GM21723 (cell line): ENCODE measurements around the gene PKLR.
"Not testable (repeated sequence)": the region's sequence is repeated elsewhere in the genome, so short reads cannot be mapped to it uniquely, and the experiment has no call there.

Experiments
- ATAC-seq: cut with Tn5 transposase; IDR thresholded peaks from one replicate; pipeline ENCODE4 v1.9.1; 2021; ENCODE audit warnings: mild to moderate bottlenecking, moderate library complexity; ENCODE audit not compliant: unreplicated experiment

The PKLR gene

DNA sequence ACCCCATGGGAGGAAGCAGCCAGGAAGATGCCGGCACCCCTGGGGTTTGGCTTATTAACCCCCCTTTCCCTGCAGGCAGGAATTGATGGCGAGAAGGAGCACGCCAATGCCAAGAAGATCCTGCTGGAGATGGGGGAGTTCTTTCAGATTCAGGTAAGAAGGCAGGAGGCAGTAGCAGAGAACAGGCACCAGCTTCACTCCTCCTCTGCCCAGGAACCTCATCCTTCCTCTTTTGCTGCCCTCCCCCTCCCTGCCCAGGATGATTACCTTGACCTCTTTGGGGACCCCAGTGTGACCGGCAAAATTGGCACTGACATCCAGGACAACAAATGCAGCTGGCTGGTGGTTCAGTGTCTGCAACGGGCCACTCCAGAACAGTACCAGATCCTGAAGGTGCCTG lies 18.3 kb upstream of the PKLR start:
- ATAC-seq = no peak

DNA sequence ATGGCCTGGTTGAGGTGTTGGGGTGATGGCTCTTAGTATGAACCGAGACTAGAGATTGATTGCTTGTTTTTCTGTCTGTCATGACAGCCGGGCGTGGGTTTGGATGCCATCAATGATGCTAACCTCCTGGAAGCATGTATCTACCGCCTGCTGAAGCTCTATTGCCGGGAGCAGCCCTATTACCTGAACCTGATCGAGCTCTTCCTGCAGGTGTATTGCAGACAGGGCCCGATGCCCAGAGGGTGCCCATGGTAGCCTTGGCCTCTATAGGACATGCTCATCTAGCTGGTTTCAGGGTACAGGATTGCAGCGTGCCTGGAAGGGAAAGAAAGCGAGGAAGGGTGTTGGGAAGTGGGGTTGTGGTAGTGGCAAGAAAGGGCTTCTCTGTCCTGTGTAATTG lies 16.8 kb upstream of the PKLR start:
- no peak for ATAC-seq

DNA sequence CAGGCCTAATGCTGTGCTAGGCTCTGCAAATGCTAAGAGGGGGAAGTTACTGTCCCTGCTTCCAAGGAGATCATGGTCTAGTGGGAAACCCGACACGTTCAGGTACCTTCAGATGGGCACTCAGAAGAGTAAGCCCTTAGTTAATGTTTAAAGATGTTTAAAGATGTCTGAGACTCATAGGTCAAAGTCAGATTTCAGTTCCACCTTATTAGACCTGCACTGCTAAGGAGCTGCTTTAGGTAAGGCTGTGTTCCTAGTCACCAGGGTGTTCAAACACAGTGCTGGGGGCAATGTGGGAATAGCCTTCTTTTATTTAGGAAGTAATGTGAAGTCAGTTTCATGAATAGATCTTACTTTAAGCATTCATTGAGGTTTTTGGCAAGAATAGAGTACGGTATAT lies 15.7 kb upstream of the PKLR start:
- no peak for ATAC-seq

DNA sequence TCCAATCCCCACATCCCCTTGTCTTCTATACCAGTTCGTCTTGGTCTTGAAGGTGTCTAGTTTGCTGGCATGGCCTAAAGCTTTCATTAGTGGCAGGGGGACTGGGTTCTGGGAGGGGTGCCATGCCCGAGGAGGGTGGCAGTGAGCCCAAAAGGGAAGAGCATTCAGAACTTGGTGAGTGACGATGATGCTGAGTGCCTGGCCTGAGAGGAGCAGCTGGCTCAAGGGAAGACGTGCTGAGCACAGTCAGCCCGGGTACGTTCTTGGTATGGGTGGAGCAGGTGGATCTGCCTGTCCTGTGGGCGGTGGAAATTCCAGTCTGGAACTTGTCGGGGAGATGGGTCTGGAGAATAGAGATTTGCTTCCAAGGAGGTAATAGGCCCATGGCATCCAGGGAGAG lies 12.0 kb upstream of the PKLR start:
- ATAC-seq = no peak

DNA sequence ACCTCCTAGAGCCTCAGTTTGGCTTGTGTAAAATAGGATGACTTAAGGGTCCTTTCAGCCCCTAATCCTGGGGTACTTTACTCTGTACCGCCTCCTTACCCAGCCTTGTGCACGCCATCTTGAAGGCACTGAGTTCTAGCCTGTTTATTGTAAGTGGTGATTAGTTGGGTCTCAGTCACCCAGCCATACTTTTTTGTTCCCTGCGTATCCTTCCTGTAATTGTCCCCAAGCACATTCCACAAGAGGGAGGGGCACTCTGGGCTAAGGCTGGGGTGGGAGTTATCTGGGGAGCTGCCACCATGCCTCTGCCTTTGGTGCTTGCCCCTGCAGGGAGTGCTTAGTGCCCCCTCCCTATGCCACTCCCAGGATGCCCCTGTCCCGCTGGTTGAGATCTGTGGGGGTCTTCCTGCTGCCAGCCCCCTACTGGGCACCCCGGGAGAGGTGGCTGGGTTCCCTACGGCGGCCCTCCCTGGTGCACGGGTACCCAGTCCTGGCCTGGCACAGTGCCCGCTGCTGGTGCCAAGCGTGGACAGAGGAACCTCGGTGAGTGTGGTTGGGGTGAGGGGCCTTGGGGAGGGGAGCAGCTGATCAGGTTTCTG lies 8.3 kb upstream of the PKLR start:
- no peak for ATAC-seq

DNA sequence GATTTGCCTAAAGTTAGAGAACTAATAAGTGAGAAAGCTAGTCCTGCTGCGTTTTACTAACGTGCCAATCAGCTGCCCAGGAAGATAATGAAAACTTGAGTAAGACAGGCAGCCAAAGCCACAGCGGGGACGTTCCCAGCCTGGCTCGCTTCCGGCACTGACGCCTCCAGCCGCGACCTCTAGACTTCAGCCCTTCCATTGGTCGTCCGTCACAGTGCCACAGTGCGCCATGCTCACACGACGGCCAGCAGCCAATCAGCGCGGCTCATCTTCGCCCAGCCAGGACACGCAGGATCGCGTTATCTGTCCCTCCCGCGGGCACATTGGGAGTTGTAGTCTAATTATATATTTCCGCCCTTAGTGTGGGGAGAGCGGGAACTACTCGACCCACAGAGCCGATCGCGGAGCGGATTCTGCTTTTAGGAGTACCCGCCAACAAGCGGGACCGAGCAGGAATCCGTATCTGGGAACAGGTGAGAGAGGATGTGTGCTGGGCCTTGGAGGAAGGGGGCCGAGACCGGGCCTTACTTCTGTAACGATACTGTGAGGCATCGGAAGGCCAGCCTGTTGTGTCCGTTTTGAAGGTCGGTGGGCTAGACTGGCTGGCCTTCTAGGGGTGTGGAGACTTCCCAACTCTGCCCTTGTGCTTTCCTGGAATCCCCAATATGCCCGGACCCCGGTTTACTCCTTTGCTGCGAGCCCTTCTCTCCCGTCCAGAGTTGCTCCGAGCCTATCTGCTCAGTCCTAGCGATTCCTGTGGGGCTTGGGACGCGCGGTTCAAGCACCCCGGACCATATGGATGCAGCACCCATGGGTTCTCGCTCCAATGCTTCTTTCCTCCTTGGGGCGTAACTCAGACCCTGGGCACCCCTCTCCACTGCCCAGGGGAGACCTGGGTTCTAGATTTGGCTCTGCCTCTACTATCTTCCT lies 7.5 kb upstream of the PKLR start, which contains the start of gene FDPS:
Gene FDPS, plus strand, starts transcription at position 374 of the 930 bp plus-strand sequence. CDS start 924 bp downstream, outside the sequence.
- peak; percentile 96 for ATAC-seq

DNA sequence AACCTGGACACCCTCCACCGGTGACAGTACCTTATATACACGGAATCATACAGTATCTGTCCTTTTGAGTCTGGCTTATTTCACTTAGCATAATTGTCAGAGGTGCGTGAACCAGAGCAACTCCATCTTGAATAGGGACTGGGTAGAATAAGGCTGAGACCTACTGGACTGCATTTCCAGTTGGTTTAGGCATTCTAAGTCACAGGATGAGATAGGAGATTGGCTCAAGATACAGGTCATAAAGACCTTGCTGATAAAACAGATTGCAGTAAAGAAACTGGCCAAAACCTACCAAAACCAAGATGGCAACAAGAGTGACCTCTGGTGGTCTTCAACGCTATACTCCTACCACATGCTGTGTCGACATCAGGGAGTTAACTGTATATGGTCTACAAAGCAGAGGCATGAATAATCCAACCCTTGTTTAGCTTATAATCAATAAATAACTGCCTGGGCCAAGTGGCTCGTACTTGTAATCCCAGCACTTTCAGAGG lies 6.1 kb upstream of the PKLR start:
- no peak for ATAC-seq

DNA sequence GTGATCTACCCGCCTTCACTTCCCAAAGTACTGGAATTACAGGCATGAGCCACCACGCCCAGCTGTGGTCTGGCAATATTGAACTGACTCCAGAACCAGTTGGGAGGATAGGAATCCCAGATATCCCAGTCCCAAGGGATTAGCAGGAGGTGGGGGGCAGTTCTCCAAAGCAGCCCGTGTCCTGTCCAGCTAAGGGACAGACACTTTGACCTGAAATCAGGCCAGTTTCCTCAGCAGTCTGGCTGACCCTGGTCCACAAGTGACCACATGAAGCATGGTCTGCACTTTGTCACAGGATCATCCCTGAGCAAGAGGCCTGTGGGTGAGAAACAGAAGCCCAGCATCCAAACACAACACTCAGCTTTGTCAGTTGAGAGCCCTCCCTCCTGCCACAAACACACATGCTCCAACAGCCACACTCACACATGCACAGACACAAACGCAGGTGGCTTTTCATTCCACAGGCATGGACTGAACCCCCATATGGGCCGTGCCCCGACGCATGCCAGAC lies 4.7 kb upstream of the PKLR start:
- no peak for ATAC-seq

DNA sequence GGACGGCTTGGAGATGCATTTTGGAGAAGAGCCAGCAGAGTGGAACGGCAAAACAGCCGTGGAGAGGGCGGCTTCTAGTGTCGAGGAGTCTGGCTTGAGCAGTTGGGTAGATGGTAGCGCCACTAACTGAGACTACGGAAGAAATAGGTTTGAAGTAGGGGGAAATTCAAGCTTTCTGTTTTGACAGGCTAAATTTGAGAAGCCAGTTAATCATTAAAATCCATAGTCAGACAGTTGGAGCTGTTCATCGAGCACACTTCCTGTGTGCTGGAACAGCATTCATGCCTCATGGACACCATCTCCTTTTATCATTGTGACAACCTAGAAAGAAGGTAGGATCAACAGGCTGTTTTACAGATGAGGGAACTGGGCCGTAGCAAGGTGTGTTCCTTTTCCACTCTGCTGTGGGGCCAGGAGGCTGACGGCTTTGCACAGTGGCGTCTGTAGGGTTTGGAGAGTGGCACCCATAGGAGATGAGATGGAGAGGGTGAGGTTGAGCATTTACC lies 3.4 kb upstream of the PKLR start:
- no peak for ATAC-seq

DNA sequence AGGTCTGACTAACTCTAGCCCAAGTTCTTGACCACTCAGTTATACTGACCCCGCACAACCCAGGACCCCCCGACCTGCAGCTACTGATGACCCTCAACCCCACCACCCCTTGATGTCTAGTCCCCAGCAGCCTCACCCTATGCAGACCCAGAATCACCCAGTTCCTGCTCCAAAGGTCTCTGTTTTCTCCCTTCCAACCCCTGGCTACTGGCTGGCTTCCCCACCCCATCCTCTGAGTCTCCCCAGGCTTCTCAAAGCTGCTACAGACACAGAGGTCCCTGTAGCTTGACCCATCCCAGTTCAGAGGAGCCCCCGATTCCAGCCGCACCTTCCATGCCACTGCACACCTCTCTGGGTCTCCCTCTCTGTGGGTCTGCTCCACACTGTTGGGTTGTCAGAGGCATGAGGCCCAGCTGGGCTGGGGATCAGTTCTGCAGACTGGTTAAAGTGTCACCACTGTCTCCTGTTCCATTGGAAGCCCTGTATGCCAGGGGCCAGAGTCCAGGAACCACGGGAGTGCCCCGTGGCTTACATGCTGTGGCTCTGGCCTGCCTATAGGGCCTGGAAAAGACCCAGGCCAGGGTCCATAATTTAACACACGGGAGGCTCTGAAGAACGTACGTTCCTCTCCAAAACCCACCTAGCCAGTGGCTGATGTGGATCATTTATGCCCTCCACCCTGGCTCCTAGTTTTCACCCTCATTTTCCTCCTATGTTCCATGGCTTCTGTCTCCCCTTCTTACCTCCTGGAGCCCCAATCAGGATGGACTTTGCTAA lies 497 bp downstream of the PKLR start:
- no peak for ATAC-seq

DNA sequence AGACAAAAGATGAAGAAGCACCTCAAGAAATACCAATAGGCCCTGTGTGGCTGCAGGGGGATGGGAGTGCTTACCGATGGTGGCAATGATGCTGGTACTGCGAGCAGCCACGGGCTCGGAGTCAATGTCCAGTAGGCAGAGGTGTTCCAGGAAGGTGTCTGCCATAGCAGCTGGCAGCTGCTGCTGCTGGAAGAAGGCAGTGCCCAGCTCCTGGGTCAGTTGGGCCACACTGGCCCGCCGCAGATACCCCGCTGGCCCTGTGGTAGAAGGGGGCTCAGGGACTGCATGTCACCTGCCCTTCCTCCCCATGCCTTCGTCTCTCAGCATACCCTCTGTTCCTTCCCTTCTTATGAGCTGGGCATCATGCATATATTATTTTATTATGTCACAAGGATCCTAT lies 1.2 kb downstream of the PKLR start:
- no peak for ATAC-seq

DNA sequence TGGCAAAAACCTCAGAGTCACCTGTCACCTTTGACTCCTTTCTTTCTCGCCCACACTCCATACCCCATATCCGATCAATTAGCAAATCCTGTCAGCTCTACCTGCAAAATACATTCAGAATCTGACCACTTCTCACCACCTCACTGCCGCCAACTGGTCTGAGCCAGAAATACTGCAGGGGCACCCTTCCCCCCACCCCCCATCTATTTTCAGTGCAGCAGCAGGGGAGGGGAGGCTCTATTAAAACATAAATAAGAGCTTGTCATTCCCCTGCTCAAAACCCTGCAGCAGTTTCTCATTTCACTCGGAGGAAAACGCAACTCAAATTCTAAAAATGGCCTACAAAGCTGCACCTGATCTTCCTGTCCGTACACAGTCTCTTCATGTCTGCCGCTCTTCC lies 3.9 kb downstream of the PKLR start:
- ATAC-seq = no peak

DNA sequence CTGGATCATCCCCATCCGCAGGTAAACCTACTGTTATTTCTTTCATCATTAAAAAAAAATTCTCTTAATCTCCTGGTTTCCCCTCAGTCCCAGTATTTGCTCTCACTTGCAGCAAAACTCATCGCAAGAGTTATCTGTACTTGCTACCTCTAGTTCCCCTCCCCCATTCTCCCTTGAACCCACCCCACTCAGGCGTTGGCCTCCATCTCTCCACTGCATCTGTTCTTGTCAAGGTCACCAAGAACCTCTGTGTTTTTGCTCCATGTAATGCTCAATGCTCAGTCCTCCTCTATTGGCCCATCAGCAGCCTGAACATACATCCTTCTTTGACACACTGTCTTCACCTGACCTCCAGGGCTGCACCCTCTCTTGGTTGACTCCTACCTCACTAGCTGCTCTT lies 4.6 kb downstream of the PKLR start:
- ATAC-seq = no peak

DNA sequence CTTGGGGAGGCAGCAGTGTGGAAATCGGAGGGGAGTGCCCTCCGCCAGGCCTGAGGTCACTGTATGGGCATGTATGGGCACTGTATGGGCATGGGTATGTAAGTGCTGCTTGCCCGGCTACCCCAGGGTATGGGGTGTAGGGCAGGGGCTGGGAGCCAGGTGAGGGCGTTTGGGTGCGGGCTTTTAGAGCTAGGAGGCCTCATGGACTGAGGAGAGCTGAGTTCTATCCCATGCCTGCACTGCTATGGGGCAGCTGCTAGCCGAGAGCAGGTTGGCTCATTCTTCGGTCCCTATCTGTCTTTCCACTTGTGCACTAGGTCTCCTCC lies 5.3 kb downstream of the PKLR start:
- no peak for ATAC-seq

DNA sequence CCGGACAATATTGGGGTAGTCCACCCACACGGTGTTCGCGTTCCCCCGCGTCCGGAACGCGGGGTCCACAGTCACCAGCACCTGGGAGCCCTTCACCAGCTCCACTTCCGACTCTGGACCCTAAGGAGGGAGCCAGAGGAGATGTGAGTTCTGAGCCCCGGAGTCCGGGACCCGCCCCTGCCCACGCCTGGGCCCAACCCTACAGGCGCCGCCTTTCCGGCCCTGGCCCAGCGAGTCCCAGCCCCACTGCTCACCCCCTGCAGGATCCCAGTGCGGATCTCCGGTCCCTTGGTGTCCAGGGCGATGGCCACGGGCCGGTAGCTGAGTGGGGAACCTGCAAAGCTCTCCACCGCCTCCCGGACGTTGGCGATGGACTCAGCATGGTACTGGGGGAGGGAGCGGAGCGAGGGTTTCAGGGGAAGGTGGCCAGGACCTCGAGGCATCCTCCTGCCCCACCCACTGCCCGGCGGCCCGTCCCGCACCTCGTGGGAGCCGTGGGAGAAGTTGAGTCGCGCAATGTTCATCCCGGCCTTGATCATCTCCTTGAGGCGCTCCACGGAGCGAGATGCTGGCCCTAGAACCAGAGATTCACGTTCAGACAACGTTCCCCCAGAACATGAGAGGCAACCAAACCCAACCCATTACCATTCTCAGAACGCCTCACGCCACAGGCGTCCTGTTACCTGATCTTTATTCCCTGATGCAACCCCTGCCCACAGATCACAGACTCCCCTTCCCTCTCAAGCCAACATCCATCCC lies 5.9 kb downstream of the PKLR start:
- no peak for ATAC-seq

DNA sequence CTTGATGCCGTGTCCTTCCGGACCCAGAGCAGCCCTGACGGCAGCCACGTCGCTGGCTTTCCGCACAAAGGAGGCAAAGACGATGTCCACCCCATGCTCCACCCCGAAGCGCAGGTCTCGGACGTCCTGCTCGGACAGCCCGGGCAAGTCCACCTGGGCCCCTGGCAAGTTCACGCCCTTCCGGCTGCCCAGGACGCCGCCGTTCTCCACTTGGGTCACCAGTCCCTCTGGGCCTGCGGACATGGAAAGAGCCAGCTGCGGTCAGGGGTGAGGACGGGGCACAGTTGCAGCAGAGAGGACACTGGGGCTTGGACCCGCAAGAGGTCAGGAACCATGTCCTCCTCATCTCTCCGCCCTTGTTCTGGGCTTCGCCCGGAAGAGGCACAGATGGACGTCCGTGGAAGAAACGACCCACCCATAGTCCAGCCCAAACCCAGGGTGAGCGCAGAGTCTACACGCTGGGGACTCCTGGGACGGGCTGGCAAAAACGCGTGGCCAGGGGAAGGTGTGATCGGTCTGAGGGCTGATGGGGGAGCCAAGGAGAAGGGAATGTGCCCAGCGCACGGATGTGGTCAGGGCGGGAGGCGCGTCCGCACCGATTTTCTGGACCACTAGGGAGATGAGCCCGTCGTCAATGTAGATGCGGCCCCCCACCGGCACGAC lies 6.6 kb downstream of the PKLR start:
- ATAC-seq = no peak

DNA sequence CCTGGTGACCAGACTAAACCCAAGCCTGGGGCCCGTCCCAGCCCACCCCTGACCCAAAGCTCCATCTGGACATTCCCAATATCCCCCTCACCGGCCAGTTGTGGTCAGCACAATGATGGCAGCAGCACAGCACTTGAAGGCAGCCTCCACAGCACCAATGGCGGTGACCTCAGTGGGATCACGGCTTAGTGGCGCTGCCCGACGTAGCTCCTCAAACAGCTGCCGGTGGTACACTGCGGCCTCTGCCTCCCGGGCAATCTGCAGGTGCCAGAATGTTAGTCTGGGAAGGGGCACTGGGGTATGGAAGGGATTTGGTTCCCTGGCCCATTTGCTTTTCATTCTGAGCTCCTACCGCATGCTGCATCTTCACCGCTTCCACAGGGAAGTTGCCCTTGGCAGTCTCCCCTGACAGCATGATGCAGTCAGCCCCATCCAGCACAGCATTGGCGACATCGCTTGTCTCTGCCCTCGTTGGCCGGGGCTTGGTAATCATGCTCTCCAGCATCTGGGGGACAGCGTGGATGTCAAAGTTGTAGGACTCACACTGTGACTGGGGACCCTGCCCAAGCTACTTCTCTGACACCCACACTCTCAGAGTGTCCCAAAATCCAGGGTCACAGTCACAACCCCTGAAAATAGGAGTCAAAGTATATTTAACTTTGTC lies 8.0 kb downstream of the PKLR start:
- ATAC-seq = no peak

DNA sequence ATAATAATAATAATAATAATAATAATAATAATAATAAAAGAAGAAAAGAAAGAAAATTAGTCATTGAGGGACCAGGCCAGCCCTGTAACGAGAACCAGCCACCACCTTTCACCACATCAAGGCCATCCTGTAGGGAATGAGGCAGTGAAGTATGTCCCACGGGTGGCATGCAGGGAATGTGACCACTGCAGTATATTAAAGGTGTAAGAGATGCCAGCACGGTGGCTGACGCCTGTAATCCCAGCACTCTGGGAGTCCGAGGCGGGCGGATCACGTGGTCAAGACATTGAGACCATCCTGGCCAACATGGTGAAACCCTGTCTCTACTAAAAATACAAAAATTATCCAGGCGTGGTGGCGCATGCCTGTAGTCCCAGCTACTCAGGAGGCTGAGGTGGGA lies 10.2 kb downstream of the PKLR start:
- not testable (repeated sequence) for ATAC-seq

DNA sequence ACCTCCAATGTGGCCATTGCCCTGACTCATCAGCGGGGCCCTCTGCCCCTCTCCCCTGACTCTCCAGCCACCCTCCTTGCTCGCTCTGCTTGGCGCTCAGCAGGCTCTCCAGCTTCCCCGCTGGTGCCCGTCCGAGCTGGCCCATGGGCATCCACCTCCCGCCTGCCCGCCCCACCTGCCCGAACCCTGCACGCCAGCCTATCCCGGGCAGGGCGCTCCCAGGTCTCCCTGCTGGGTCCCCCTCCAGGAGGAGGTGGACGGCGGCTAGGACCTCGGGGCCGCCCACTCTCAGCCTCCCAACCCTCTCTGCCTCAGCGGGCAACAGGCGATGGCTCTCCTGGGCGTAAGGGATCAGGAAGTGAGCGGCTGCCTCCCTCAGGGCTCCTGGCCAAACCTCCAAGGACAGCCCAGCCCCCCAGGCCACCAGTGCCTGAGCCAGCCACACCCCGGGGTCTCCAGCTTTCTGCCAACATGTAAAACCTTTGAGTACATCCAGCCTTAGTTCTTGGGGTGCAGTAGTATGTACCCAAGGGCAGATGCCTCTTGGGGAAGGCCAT lies 13.2 kb downstream of the PKLR start:
- no peak for ATAC-seq
